ENCODE data around the gene PSAT1.

The PSAT1 gene

DNA sequence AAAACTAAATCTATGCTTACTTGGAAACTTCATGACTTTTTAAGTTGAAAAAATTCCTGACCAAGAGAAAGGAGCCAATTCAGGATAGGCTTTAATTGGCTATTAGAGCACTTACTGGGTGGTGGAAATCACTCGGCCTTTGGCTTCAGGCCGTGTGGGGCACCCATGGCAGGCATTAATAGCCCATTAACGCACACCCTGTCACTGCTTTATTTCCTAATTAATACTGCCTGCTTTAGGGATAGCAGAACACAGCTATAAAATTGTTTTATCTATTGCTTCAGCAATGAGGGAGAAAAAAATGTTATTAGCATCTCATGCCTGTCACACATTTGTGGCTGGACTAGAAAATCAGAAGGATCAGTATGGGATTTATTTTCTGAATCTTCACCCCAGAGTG lies 58.1 kb downstream of the PSAT1 start:
- no peak for ATAC-seq (ENCODE audit: insufficient read depth, low read depth)
- TF ChIP-seq EZH2 (IDR thresholded peaks at IDR 0.05; ENCODE audit: borderline replicate concordance, low read depth, low read length, severe bottlenecking) (no peak), CTCF (IDR thresholded peaks at IDR 0.05; ENCODE audit: borderline replicate concordance, extremely low read depth, low read length, poor library complexity, severe bottlenecking) (no peak)
- no peaks in the 10 kb centered on the region for H3K4me1 ChIP-seq (ENCODE audit: insufficient read depth, low read length)
- no peaks in the 10 kb centered on the region for H3K9me3 ChIP-seq (ENCODE audit: insufficient read depth, low read length, severe bottlenecking)
- DNase-seq = no peak
- H3K4me3 ChIP-seq (ENCODE audit: low read depth in 1 of 2, low read length in 2 of 2) = no peak overlapping the region
- no peaks in the 10 kb centered on the region for H3K27me3 ChIP-seq (ENCODE audit: insufficient read depth, low read length, poor library complexity)
- H3K27ac ChIP-seq (ENCODE audit: low read length) = no peak overlapping the region
- no peak overlapping the region for H3K9ac ChIP-seq (ENCODE audit: low read depth, low read length)
- no peak overlapping the region for H3K4me2 ChIP-seq (ENCODE audit: insufficient read depth, low read length)
- H3K36me3 ChIP-seq (ENCODE audit: insufficient read depth, low read length) = no peaks in the 10 kb centered on the region
- no peaks in the 10 kb centered on the region for H4K20me1 ChIP-seq (ENCODE audit: insufficient read depth, low read length)
- no peaks in the 10 kb centered on the region for H3K79me2 ChIP-seq (ENCODE audit: insufficient read depth, low read length)
- H2AFZ ChIP-seq (ENCODE audit: low read depth, low read length) = no peak overlapping the region

GRCh38 chr9:78356634-78357033 lies 59.7 kb downstream of the PSAT1 start:
- Histone ChIP-seq H3K9ac (ENCODE audit: low read depth, low read length) (no peak overlapping the region), H2AFZ (ENCODE audit: low read depth, low read length) (no peak overlapping the region), H3K4me2 (ENCODE audit: insufficient read depth, low read length) (no peak overlapping the region), H3K27me3 (ENCODE audit: insufficient read depth, low read length, poor library complexity) (no peaks in the 10 kb centered on the region), H3K4me1 (ENCODE audit: insufficient read depth, low read length) (no peaks in the 10 kb centered on the region), H3K36me3 (ENCODE audit: insufficient read depth, low read length) (no peaks in the 10 kb centered on the region), H4K20me1 (ENCODE audit: insufficient read depth, low read length) (no peaks in the 10 kb centered on the region), H3K4me3 (ENCODE audit: low read depth in 1 of 2, low read length in 2 of 2) (no peak overlapping the region), H3K79me2 (ENCODE audit: insufficient read depth, low read length) (no peaks in the 10 kb centered on the region), H3K27ac (ENCODE audit: low read length) (no peak overlapping the region), H3K9me3 (ENCODE audit: insufficient read depth, low read length, severe bottlenecking) (no peaks in the 10 kb centered on the region)
- DNase-seq (no peak), ATAC-seq (ENCODE audit: insufficient read depth, low read depth) (no peak)
- no peak for TF ChIP-seq EZH2 (IDR thresholded peaks at IDR 0.05; ENCODE audit: borderline replicate concordance, low read depth, low read length, severe bottlenecking)
- no peak for TF ChIP-seq CTCF (IDR thresholded peaks at IDR 0.05; ENCODE audit: borderline replicate concordance, extremely low read depth, low read length, poor library complexity, severe bottlenecking)

DNA sequence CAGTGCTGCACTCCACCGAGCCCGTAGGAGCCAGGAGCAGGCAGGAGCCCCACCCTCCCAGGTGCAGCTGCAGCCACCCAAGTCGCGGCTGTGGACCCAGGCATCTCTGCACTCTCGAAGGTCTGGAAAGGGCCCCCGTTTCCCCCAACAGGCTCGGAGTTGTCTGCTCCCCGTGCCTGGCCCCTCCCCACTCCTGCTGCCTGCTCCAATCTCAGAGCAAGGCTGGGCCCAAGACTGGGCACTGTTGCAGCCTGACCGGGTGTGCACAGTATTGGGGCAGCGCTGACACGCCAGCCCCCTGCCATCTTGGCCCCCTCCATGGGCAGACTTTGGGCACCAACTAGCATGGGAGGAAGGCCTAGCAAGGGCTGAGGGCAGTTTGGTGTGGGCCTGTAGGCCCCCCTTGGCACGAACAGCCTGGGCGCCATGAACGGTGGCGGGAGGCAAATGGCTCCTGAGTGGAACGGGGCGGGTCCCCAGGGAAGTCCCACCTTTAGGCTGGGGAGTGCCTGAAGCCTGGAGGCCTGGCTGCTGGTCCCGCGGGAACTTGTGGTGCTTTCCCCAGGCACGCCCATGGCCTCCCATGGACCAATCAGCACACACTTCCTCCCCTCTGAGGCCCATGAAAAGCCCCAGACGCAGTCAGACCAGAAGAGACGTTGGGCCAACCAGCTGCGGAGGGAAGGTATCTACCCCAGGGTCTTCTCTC lies 60.4 kb downstream of the PSAT1 start:
- no peak overlapping the region for H3K4me2 ChIP-seq (ENCODE audit: insufficient read depth, low read length)
- TF ChIP-seq EZH2 (IDR thresholded peaks at IDR 0.05; ENCODE audit: borderline replicate concordance, low read depth, low read length, severe bottlenecking) (no peak), CTCF (IDR thresholded peaks at IDR 0.05; ENCODE audit: borderline replicate concordance, extremely low read depth, low read length, poor library complexity, severe bottlenecking) (no peak)

More for the DNA sequence above, 60.4 kb downstream of the PSAT1 start:
- ATAC-seq (ENCODE audit: insufficient read depth, low read depth) (no peak), DNase-seq (no peak)
- no peak overlapping the region for H3K9ac ChIP-seq (ENCODE audit: low read depth, low read length)
- no peaks in the 10 kb centered on the region for H3K79me2 ChIP-seq (ENCODE audit: insufficient read depth, low read length)
- H3K4me3 ChIP-seq (ENCODE audit: low read depth in 1 of 2, low read length in 2 of 2) = no peak overlapping the region
- no peaks in the 10 kb centered on the region for H3K27me3 ChIP-seq (ENCODE audit: insufficient read depth, low read length, poor library complexity)
- no peak overlapping the region for H3K27ac ChIP-seq (ENCODE audit: low read length)
- H3K36me3 ChIP-seq (ENCODE audit: insufficient read depth, low read length) = no peaks in the 10 kb centered on the region
- no peaks in the 10 kb centered on the region for H4K20me1 ChIP-seq (ENCODE audit: insufficient read depth, low read length)
- no peaks in the 10 kb centered on the region for H3K9me3 ChIP-seq (ENCODE audit: insufficient read depth, low read length, severe bottlenecking)
- H2AFZ ChIP-seq (ENCODE audit: low read depth, low read length) = no peak overlapping the region
- H3K4me1 ChIP-seq (ENCODE audit: insufficient read depth, low read length) = no peaks in the 10 kb centered on the region

Data from DND-41 (cell line).